ENCODE data around the gene ABCC12.

The ABCC12 gene

GRCh38 chr16:48165961-48166578 lies 10.3 kb upstream of the ABCC12 start:
- DNase-seq (ENCODE audit: low read depth), result no peak

- peak; percentile 57 for DNase-seq (ENCODE audit: low read depth)
Measured at GRCh38 chr16:48164907-48165715, 9.3 kb upstream of the ABCC12 start.

- DNase-seq (ENCODE audit: low read depth), result no peak
Measured at GRCh38 chr16:48162839-48163410, 7.1 kb upstream of the ABCC12 start.

- DNase-seq (ENCODE audit: low read depth), result no peak
Measured at GRCh38 chr16:48161906-48162305, 6.1 kb upstream of the ABCC12 start.

GRCh38 chr16:48160575-48160974 lies 4.8 kb upstream of the ABCC12 start:
- no peak for DNase-seq (ENCODE audit: low read depth)

- no peak for DNase-seq (ENCODE audit: low read depth)
Measured at GRCh38 chr16:48158296-48158695, 2.5 kb upstream of the ABCC12 start.

- DNase-seq (ENCODE audit: low read depth), result no peak
Measured at GRCh38 chr16:48157794-48158193, 2.0 kb upstream of the ABCC12 start.

GRCh38 chr16:48157302-48157701 lies 1.5 kb upstream of the ABCC12 start:
- DNase-seq (ENCODE audit: low read depth), result no peak

GRCh38 chr16:48156790-48157209 lies 1.0 kb upstream of the ABCC12 start:
- DNase-seq (ENCODE audit: low read depth), result peak; percentile 69

GRCh38 chr16:48153774-48154173 lies 2.0 kb downstream of the ABCC12 start:
- no peak for DNase-seq (ENCODE audit: low read depth)

GRCh38 chr16:48152226-48152625 lies 3.6 kb downstream of the ABCC12 start:
- DNase-seq (ENCODE audit: low read depth), result no peak

- DNase-seq (ENCODE audit: low read depth), result no peak
Measured at GRCh38 chr16:48150707-48151106, 5.1 kb downstream of the ABCC12 start.

- DNase-seq (ENCODE audit: low read depth), result no peak
Measured at GRCh38 chr16:48146710-48147109, 9.1 kb downstream of the ABCC12 start.

- DNase-seq (ENCODE audit: low read depth), result no peak
Measured at GRCh38 chr16:48146131-48146530, 9.7 kb downstream of the ABCC12 start.

GRCh38 chr16:48143812-48144368 lies 11.9 kb downstream of the ABCC12 start:
- DNase-seq (ENCODE audit: low read depth), result no peak

GRCh38 chr16:48140821-48141220 lies 15.0 kb downstream of the ABCC12 start:
- no peak for DNase-seq (ENCODE audit: low read depth)

- no peak for DNase-seq (ENCODE audit: low read depth)
Measured at GRCh38 chr16:48139517-48139916, 16.3 kb downstream of the ABCC12 start.

- DNase-seq (ENCODE audit: low read depth), result no peak
Measured at GRCh38 chr16:48138543-48138942, 17.2 kb downstream of the ABCC12 start.

GRCh38 chr16:48137822-48138221 lies 18.0 kb downstream of the ABCC12 start:
- DNase-seq (ENCODE audit: low read depth), result no peak

GRCh38 chr16:48136547-48137360 lies 19.0 kb downstream of the ABCC12 start:
- peak; percentile 3 for DNase-seq (ENCODE audit: low read depth)

- no peak for DNase-seq (ENCODE audit: low read depth)
Measured at GRCh38 chr16:48133455-48134211, 22.2 kb downstream of the ABCC12 start.

Data from fibroblast of gingiva (primary cell).